Transverse colon (tissue), 4 donors: Measurements from ENCODE around the gene NCKAP5.

Experiments
- EP300 ChIP-seq: sonication (generic); formaldehyde crosslinking; IDR thresholded peaks from one replicate; pipeline ENCODE4 v1.6.1; 2017; ENCODE audit warnings: antibody characterized with exemption, low read depth
- POLR2A ChIP-seq: fragments of 450-650 bp; IDR thresholded peaks from one replicate; pipeline ENCODE4 v1.6.1; 2016; ENCODE audit warnings: antibody characterized with exemption, mild to moderate bottlenecking, moderate library complexity
- POLR2AphosphoS5 ChIP-seq, 3 donors: sonication (generic); formaldehyde crosslinking; IDR thresholded peaks; one replicate each; pipeline ENCODE4 v1.6.1; 2016; ENCODE audit warnings: antibody characterized with exemption in 3 of 3
- TF ChIP-seq, protein P1 (sequence below), 5 experiments: fragments of 200-600 bp in 3 of 5; fragments of 450-650 bp in 2 of 5; sonication (generic) in 3 of 5; IDR thresholded peaks; 1 replicate in 2 of 5; 2 replicates in 3 of 5; pipeline ENCODE4 v1.5.1; 2016 to 2017; ENCODE audit warnings: antibody characterized with exemption in 5 of 5, inconsistent platforms in 3 of 5, mild to moderate bottlenecking in 2 of 5, moderate library complexity in 1 of 5

DNA sequence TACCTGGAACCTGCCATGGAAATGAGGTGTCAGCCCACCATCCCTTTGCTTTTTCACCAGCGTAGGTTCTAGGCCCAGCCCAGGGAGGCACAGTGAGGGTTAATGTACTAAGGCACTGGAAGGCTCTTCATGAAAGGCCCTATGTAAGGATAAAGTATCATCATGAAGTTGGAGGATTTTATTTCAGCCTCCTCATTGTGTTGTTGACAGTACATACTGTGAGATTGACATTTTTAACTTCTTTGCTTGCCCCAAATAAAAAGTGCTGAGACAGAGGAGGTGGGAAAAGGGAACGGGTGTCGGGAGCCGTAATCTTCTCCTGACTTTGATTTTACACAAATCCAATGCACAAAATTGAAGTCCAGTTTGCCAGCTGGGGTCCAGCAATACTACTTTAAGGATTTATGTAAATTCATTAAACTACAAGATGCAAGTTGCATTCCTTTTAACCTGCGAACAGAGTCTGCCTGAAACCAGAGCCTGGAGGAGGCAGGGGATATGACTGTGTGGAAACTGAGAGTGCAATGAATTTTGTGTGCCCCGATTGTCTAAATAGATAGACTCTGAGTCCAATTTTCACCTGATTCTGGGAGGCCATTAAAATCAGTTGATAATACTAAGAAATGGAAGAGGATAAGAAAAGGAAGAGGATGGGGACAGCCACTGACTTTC is 5.4 kb upstream of the NCKAP5 start:
- TF ChIP-seq POLR2AphosphoS5 (IDR thresholded peaks at IDR 0.05): no peak
- TF ChIP-seq, protein P1, sequence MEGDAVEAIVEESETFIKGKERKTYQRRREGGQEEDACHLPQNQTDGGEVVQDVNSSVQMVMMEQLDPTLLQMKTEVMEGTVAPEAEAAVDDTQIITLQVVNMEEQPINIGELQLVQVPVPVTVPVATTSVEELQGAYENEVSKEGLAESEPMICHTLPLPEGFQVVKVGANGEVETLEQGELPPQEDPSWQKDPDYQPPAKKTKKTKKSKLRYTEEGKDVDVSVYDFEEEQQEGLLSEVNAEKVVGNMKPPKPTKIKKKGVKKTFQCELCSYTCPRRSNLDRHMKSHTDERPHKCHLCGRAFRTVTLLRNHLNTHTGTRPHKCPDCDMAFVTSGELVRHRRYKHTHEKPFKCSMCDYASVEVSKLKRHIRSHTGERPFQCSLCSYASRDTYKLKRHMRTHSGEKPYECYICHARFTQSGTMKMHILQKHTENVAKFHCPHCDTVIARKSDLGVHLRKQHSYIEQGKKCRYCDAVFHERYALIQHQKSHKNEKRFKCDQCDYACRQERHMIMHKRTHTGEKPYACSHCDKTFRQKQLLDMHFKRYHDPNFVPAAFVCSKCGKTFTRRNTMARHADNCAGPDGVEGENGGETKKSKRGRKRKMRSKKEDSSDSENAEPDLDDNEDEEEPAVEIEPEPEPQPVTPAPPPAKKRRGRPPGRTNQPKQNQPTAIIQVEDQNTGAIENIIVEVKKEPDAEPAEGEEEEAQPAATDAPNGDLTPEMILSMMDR (IDR thresholded peaks at IDR 0.05): no peak
- TF ChIP-seq POLR2A: no peak
- TF ChIP-seq EP300: no peak
